GM12878 (cell line): Measurements from ENCODE around the gene TBXAS1. TPM values are rescaled to one million over a fixed set of nuclear protein-coding genes. Genes with fewer than 3 reads are reported as not detected.

Experiments
- ATF2 ChIP-seq: IDR thresholded peaks from 2 replicates; pipeline ENCODE4 v1.6.1; 2012; ENCODE audit warnings: low read length, inconsistent platforms
- BACH1 ChIP-seq: fragments of 450-650 bp; IDR thresholded peaks from 2 replicates; pipeline ENCODE4 v1.6.1; 2017; ENCODE audit warnings: mild to moderate bottlenecking, borderline replicate concordance
- BRCA1 ChIP-seq: IDR thresholded peaks from 2 replicates; pipeline ENCODE4 v1.6.1; 2011; ENCODE audit warnings: low read depth, low read length, improper control_type of control experiment
- CUX1 ChIP-seq: IDR thresholded peaks from 2 replicates; pipeline ENCODE4 v1.6.1; 2012; ENCODE audit warnings: improper control_type of control experiment, low read depth, low read length; ENCODE audit not compliant: insufficient replicate concordance
- MYC ChIP-seq: IDR thresholded peaks from 2 replicates; pipeline ENCODE4 v1.6.1; 2011; ENCODE audit warnings: mild to moderate bottlenecking, low read length, moderate library complexity, inconsistent platforms; ENCODE audit not compliant: insufficient read depth, insufficient replicate concordance, insufficient read length, severe bottlenecking
- NR2C2 ChIP-seq: IDR thresholded peaks from 2 replicates; pipeline ENCODE4 v1.6.1; 2011; ENCODE audit warnings: borderline replicate concordance, low read depth; ENCODE audit not compliant: control insufficient read depth, insufficient read length
- RAD51 ChIP-seq: fragments of 450-650 bp; IDR thresholded peaks from 2 replicates; pipeline ENCODE4 v1.6.1; 2016; ENCODE audit warnings: moderate library complexity, mild to moderate bottlenecking, inconsistent platforms
- SIX5 ChIP-seq: IDR thresholded peaks from 2 replicates; pipeline ENCODE4 v1.6.1; 2011; ENCODE audit warnings: mild to moderate bottlenecking, low read depth, low read length, moderate library complexity; ENCODE audit not compliant: severe bottlenecking
- SMAD5 ChIP-seq: IDR thresholded peaks from 2 replicates; pipeline ENCODE4 v1.6.1; 2016; ENCODE audit warnings: antibody characterized with exemption, low read depth
- SREBF2 ChIP-seq: IDR thresholded peaks from 2 replicates; pipeline ENCODE4 v1.6.1; 2012; ENCODE audit warnings: mild to moderate bottlenecking, low read length
- YY1 ChIP-seq: IDR thresholded peaks from 2 replicates; pipeline ENCODE4 v1.6.1; 2011; ENCODE audit warnings: low read depth, mild to moderate bottlenecking, low read length
- ZBTB33 ChIP-seq: fragments of 450-650 bp; IDR thresholded peaks from 2 replicates; pipeline ENCODE4 v1.6.1; 2017; ENCODE audit warnings: mild to moderate bottlenecking
- polyA plus RNA-seq, 11 experiments: library from polyadenylated mRNA; depleted of rRNA in 4 of 11; unstranded in 6 of 11; stranded (reverse) in 5 of 11; fragments of >200 nt; fragmentation: Nextera tagmentation in 4 of 11; fragmentation: Illumina TruSeq in 1 of 11; extraction: Ambion mirVana in 4 of 11; extraction: Trizol in 1 of 11; gene quantifications; 1 replicate in 1 of 11; 2 replicates in 10 of 11; pipeline versions ENCODE4 v1.2.1 to v1.2.3, GENCODE V29; 2011 to 2016; ENCODE audit warnings: inconsistent platforms in 2 of 11, missing spikeins in 2 of 11, low read depth in 1 of 11
- total RNA-seq, 4 experiments: library from RNA; depleted of rRNA in 3 of 4; stranded (reverse); fragments of >200 nt in 3 of 4; fragmentation: Illumina TruSeq in 1 of 4; extraction: Trizol in 1 of 4; gene quantifications; 2 replicates each; pipeline versions ENCODE4 v1.2.1 to v1.2.3, GENCODE V29; 2013 to 2021

Gene TBXAS1
- total and polyA plus RNA-seq, 10 of the 15 experiments (the other 5 are each of a cell fraction or from before 2014, with no cell fraction given), result 1.5 to 32.7 (median 16.3) TPM

- TF ChIP-seq NR2C2 (no peak), ATF2 (no peak), SIX5 (no peak), SMAD5 (no peak), BACH1 (no peak), BRCA1 (no peak), ZBTB33 (no peak), SREBF2 (no peak), MYC (no peak), RAD51 (no peak), YY1 (no peak), CUX1 (no peak)
These were observed 161.1 kb downstream of the TBXAS1 start (continued) for GRCh38 chr7:139990142-139990535.
